Hepatocyte (in vitro differentiated cells): ENCODE measurements around the gene KL. TPM values are rescaled to one million over a fixed set of nuclear protein-coding genes. Genes with fewer than 3 reads are reported as not detected.

Experiments used
- DNase-seq: peaks from one replicate; pipeline ENCODE4 v3.0.0-alpha.2; 2016; ENCODE audit warnings: low spot score
- H2AFZ ChIP-seq: fragments of 200-600 bp; sonication (generic); 2 replicates; pipeline ENCODE4 v1.6.0; 2016; ENCODE audit warnings: antibody characterized with exemption, mild to moderate bottlenecking
- H3K27ac ChIP-seq: fragments of 200-600 bp; sonication (generic); 2 replicates; pipeline ENCODE4 v1.5.1; 2016; ENCODE audit warnings: mild to moderate bottlenecking
- H3K27me3 ChIP-seq: fragments of 200-600 bp; sonication (generic); 2 replicates; pipeline ENCODE4 v1.6.1; 2016
- H3K36me3 ChIP-seq: fragments of 200-600 bp; sonication (generic); replicated peaks from 2 replicates; pipeline ENCODE4 v1.5.1; 2016; ENCODE audit warnings: low read depth; ENCODE audit not compliant: insufficient read depth
- H3K4me1 ChIP-seq: fragments of 200-600 bp; sonication (generic); 2 replicates; pipeline ENCODE4 v1.5.1; 2016; ENCODE audit warnings: mild to moderate bottlenecking, moderate library complexity; ENCODE audit not compliant: insufficient read depth
- H3K4me2 ChIP-seq: fragments of 200-600 bp; sonication (generic); 2 replicates; pipeline ENCODE4 v1.6.0; 2016
- H3K4me3 ChIP-seq: fragments of 200-600 bp; sonication (generic); 2 replicates; pipeline ENCODE4 v1.5.1; 2016; ENCODE audit warnings: mild to moderate bottlenecking
- H3K79me2 ChIP-seq: fragments of 200-600 bp; sonication (generic); 2 replicates; pipeline ENCODE4 v1.6.0; 2017; ENCODE audit warnings: mild to moderate bottlenecking
- H3K9me2 ChIP-seq: fragments of 200-600 bp; sonication (generic); replicated peaks from 2 replicates; pipeline ENCODE4 v1.6.0; 2017; ENCODE audit warnings: mild to moderate bottlenecking; ENCODE audit not compliant: insufficient read depth
- H3K9me3 ChIP-seq: fragments of 200-600 bp; sonication (generic); 2 replicates; pipeline ENCODE4 v1.5.1; 2016; ENCODE audit warnings: low read depth, mild to moderate bottlenecking
- H4K20me1 ChIP-seq: fragments of 200-600 bp; sonication (generic); 2 replicates; pipeline ENCODE4 v1.6.0; 2016; ENCODE audit warnings: mild to moderate bottlenecking; ENCODE audit not compliant: insufficient read depth, poor library complexity, severe bottlenecking
- EZH2 ChIP-seq: fragments of 200-600 bp; sonication (generic); IDR thresholded peaks from 2 replicates; pipeline ENCODE4 v1.6.1; 2016; ENCODE audit warnings: antibody characterized with exemption, mild to moderate bottlenecking, borderline replicate concordance
- EZH2phosphoT487 ChIP-seq: fragments of 200-600 bp; sonication (generic); IDR thresholded peaks from one replicate; pipeline ENCODE4 v1.6.1; 2018; ENCODE audit warnings: antibody characterized with exemption, mild to moderate bottlenecking, low read depth, moderate library complexity; ENCODE audit not compliant: unreplicated experiment, severe bottlenecking
- WGBS: methylation state at CpG from one replicate; pipeline ENCODE4 v1.1.6; 2016; ENCODE audit warnings: low lambda C conversion rate; ENCODE audit errors: missing lambda C conversion rate; 5-methylcytosine and 5-hydroxymethylcytosine counted together
- polyA plus RNA-seq: library from polyadenylated mRNA; unstranded; fragments of >200 nt; fragmentation: Nextera tagmentation; extraction: Ambion mirVana; gene quantifications from 2 replicates; pipeline ENCODE4 v1.2.1, GENCODE V29; 2016
- total RNA-seq: library from RNA; depleted of rRNA; stranded (reverse); fragments of >200 nt; gene quantifications from 2 replicates; pipeline ENCODE4 v1.2.3, GENCODE V29; 2014
- TF ChIP-seq, protein P1 (sequence below): fragments of 200-600 bp; sonication (generic); IDR thresholded peaks from 2 replicates; pipeline ENCODE4 v1.5.1; 2016; ENCODE audit warnings: antibody characterized with exemption, mild to moderate bottlenecking; ENCODE audit not compliant: poor library complexity

The KL gene
- total and polyA plus RNA-seq, 2 experiments from 2014 or later, result 1.4 to 1.7 TPM

- Histone ChIP-seq H3K4me3 (no peak overlapping the region), H3K4me2 (no peak overlapping the region), H3K27ac (no peak overlapping the region), H3K4me1 (no peaks in the 10 kb centered on the region), H3K79me2 (no peaks in the 10 kb centered on the region), H2AFZ (no peak overlapping the region), H3K9me2 (no peaks in the 10 kb centered on the region), H4K20me1 (no peaks in the 10 kb centered on the region), H3K9me3 (no peaks in the 10 kb centered on the region), H3K36me3 (no peaks in the 10 kb centered on the region), H3K27me3 (no peaks in the 10 kb centered on the region)
- WGBS, result 94% methylated on average over 5 of the region's 7 CpGs
- DNase-seq, result no peak
- TF ChIP-seq EZH2phosphoT487 (no peak), EZH2 (no peak)
- TF ChIP-seq, protein P1, sequence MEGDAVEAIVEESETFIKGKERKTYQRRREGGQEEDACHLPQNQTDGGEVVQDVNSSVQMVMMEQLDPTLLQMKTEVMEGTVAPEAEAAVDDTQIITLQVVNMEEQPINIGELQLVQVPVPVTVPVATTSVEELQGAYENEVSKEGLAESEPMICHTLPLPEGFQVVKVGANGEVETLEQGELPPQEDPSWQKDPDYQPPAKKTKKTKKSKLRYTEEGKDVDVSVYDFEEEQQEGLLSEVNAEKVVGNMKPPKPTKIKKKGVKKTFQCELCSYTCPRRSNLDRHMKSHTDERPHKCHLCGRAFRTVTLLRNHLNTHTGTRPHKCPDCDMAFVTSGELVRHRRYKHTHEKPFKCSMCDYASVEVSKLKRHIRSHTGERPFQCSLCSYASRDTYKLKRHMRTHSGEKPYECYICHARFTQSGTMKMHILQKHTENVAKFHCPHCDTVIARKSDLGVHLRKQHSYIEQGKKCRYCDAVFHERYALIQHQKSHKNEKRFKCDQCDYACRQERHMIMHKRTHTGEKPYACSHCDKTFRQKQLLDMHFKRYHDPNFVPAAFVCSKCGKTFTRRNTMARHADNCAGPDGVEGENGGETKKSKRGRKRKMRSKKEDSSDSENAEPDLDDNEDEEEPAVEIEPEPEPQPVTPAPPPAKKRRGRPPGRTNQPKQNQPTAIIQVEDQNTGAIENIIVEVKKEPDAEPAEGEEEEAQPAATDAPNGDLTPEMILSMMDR, result no peak
Measured at GRCh38 chr13:32977321-32977720, 38.9 kb upstream of the KL start.

GRCh38 chr13:32978278-32978677 lies 37.9 kb upstream of the KL start:
- DNase-seq, result no peak
- 92% methylated on average over 4 of the region's 4 CpGs for WGBS
- H2AFZ ChIP-seq, result no peak overlapping the region

GRCh38 chr13:32983058-32983457 lies 33.2 kb upstream of the KL start:
- no peak overlapping the region for H3K27ac ChIP-seq
- no peaks in the 10 kb centered on the region for H3K79me2 ChIP-seq
- TF ChIP-seq EZH2, result no peak
- 44% methylated on average over 3 of the region's 3 CpGs for WGBS
- no peaks in the 10 kb centered on the region for H3K36me3 ChIP-seq
- no peak overlapping the region for H2AFZ ChIP-seq
- no peak overlapping the region for H3K4me3 ChIP-seq
- no peak for DNase-seq
- H3K9me3 ChIP-seq, result no peaks in the 10 kb centered on the region
- H3K27me3 ChIP-seq, result no peaks in the 10 kb centered on the region
- no peaks in the 10 kb centered on the region for H4K20me1 ChIP-seq
- no peaks in the 10 kb centered on the region for H3K4me1 ChIP-seq
- no peaks in the 10 kb centered on the region for H3K9me2 ChIP-seq
- H3K4me2 ChIP-seq, result no peak overlapping the region

More at GRCh38 chr13:32978278-32978677, 37.9 kb upstream of the KL start:
- Histone ChIP-seq H3K4me1 (no peaks in the 10 kb centered on the region), H3K9me3 (no peaks in the 10 kb centered on the region), H3K9me2 (no peaks in the 10 kb centered on the region), H3K27ac (no peak overlapping the region), H4K20me1 (no peaks in the 10 kb centered on the region), H3K79me2 (no peaks in the 10 kb centered on the region), H3K4me3 (no peak overlapping the region), H3K36me3 (no peaks in the 10 kb centered on the region), H3K4me2 (no peak overlapping the region), H3K27me3 (no peaks in the 10 kb centered on the region)
- TF ChIP-seq, protein P1, result no peak
- TF ChIP-seq EZH2, result no peak
- TF ChIP-seq EZH2phosphoT487, result no peak

DNA sequence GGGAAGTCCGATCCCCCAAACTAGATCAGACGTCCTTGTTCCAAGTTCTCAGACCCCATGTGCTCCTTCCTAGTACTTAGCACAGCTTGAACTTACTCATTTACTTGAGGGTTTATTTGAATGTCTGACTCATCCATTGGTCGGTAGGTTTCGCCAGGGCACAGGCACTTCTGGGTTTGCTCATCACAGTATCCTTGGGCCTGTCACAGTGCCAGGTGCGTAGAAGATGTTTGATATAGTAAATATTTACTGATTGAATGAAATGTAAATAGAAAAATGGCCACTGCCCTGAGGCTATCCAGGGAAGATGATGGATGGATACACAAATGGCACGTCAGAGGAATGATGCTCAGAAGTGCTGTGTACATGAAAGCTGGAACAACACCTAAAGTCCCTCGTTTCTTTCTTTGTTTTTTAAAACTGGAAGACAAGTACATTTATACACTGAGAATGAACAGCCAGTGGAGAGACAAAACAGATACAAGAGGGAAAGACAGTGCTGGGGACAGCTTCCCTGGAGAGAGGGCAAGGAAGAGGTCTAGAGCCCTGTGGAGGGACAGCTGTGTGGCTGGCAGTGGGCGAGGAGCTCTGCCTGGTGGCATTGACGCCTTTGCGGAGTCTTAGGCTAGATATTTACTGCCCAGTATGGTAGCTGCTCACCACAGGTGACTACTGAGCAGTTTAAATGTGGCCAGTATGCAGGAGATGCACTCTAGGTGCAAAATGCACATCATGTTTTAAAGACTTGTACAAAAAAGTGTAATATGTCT lies 31.2 kb upstream of the KL start:
- Histone ChIP-seq H3K79me2 (no peaks in the 10 kb centered on the region), H3K9me3 (no peaks in the 10 kb centered on the region), H3K4me3 (no peak overlapping the region), H3K36me3 (no peaks in the 10 kb centered on the region), H2AFZ (no peak overlapping the region), H3K27me3 (no peaks in the 10 kb centered on the region), H3K9me2 (no peaks in the 10 kb centered on the region), H3K4me2 (no peak overlapping the region), H3K4me1 (no peaks in the 10 kb centered on the region), H4K20me1 (no peaks in the 10 kb centered on the region), H3K27ac (no peak overlapping the region)
- 82% methylated on average over 10 of the region's 10 CpGs for WGBS
- DNase-seq, result no peak
- TF ChIP-seq EZH2phosphoT487 (no peak), EZH2 (no peak)
- TF ChIP-seq, protein P1, result no peak
